A549 (cell line): ENCODE data around the gene FAM118A. TPM values are rescaled to one million over a fixed set of nuclear protein-coding genes. Genes with fewer than 3 reads are reported as not detected.

ENCODE experiments used
- ATAC-seq, 2 experiments: fragments of 200-7000 bp in 1 of 2; fragments of >200 bp in 1 of 2; cut with Nextera tagmentation in 1 of 2; cut with Tn5 transposase in 1 of 2; 3 replicates each; pipeline versions ENCODE4 v1.8.0 to v1.9.1; 2018 to 2020; ENCODE audit warnings: mild to moderate bottlenecking in 1 of 2, moderate library complexity in 1 of 2
- CTCF ChIA-PET: fragments of 300-600 bp; sonication (Branson Sonifier 250); formaldehyde crosslinking; extraction: SDS; loops from one replicate; lab custom pipeline; 2021; ENCODE audit warnings: antibody characterized with exemption, inconsistent platforms; lab: Yijun Ruan, JAX
- POLR2A ChIA-PET: fragments of 350-600 bp; formaldehyde crosslinking; extraction: SDS; loops from one replicate; lab custom pipeline; 2021; ENCODE audit warnings: antibody characterized with exemption, inconsistent platforms; lab: Yijun Ruan, JAX
- DNase-seq, 2 experiments: peaks; one replicate each; pipeline versions ENCODE4 v3.0.0 to v3.0.0-alpha.2; 2011 to 2016; ENCODE audit warnings: low read depth in 1 of 2, low spot score in 1 of 2
- FAIRE-seq: peaks from 2 replicates; lab custom pipeline; 2011; peaks lifted over from hg19 to GRCh38; lab: Jason Lieb, UNC
- H3K27ac ChIP-seq, 2 experiments: fragments of >200 bp; sonication (Bioruptor Twin); formaldehyde crosslinking; 3 replicates each; pipeline ENCODE4 v1.5.1; 2016 to 2017
- H3K4me1 ChIP-seq: fragments of >200 bp; sonication (Bioruptor Twin); formaldehyde crosslinking; 3 replicates; pipeline ENCODE4 v1.6.1; 2016
- H3K4me2 ChIP-seq: fragments of >200 bp; sonication (Bioruptor Twin); formaldehyde crosslinking; 3 replicates; pipeline ENCODE4 v1.6.1; 2016
- H3K4me3 ChIP-seq: fragments of >200 bp; sonication (Bioruptor Twin); formaldehyde crosslinking; 3 replicates; pipeline ENCODE4 v1.5.1; 2016
- H3K9me3 ChIP-seq: fragments of >200 bp; sonication (Bioruptor Twin); formaldehyde crosslinking; 3 replicates; pipeline ENCODE4 v1.6.1; 2016
- CBX8 ChIP-seq: fragments of 200-600 bp; sonication (generic); IDR thresholded peaks from 2 replicates; pipeline ENCODE4 v1.6.1; 2016
- EHF ChIP-seq: fragments of 250-450 bp; sonication (Bioruptor Pico); IDR thresholded peaks from 2 replicates; pipeline ENCODE4 v1.5.0; 2020; ENCODE audit warnings: mild to moderate bottlenecking
- FOXS1 ChIP-seq: fragments of 250-450 bp; sonication (Bioruptor Pico); IDR thresholded peaks from 2 replicates; pipeline ENCODE4 v1.5.0; 2020; ENCODE audit warnings: mild to moderate bottlenecking, moderate library complexity
- JUNB ChIP-seq: fragments of >200 bp; sonication (Bioruptor Twin); formaldehyde crosslinking; IDR thresholded peaks from 2 replicates; pipeline ENCODE4 v1.6.1; 2016
- KDM1A ChIP-seq: fragments of 200-600 bp; sonication (generic); IDR thresholded peaks from 2 replicates; pipeline ENCODE4 v1.6.1; 2016; ENCODE audit warnings: low read depth, mild to moderate bottlenecking
- KDM5A ChIP-seq: fragments of 200-600 bp; sonication (generic); IDR thresholded peaks from 2 replicates; pipeline ENCODE4 v1.6.1; 2016; ENCODE audit warnings: antibody characterized with exemption, mild to moderate bottlenecking
- MAFK ChIP-seq: fragments of 450-650 bp; IDR thresholded peaks from 2 replicates; pipeline ENCODE4 v1.6.1; 2014; ENCODE audit not compliant: partially characterized antibody
- MAX ChIP-seq: IDR thresholded peaks from 2 replicates; pipeline ENCODE4 v1.6.1; 2012
- NR3C1 ChIP-seq: fragments of >200 bp; sonication (Bioruptor Twin); formaldehyde crosslinking; IDR thresholded peaks from 3 replicates; pipeline ENCODE4 v1.6.1; 2017
- PBX3 ChIP-seq: IDR thresholded peaks from 2 replicates; pipeline ENCODE4 v1.6.1; 2012
- PHF8 ChIP-seq: fragments of 200-600 bp; sonication (generic); IDR thresholded peaks from 2 replicates; pipeline ENCODE4 v1.6.1; 2016; ENCODE audit warnings: low read depth, mild to moderate bottlenecking, antibody characterized with exemption, moderate library complexity, borderline replicate concordance
- POLR2A ChIP-seq: IDR thresholded peaks from 2 replicates; pipeline ENCODE4 v1.6.1; 2012; ENCODE audit warnings: mild to moderate bottlenecking, low read length
- POLR2AphosphoS2 ChIP-seq: conservative IDR thresholded peaks from 2 replicates; pipeline ENCODE4 v1.6.1; 2012; ENCODE audit warnings: low read length, improper control_type of control experiment, inconsistent platforms
- RARB ChIP-seq: fragments of 250-450 bp; sonication (Bioruptor Pico); IDR thresholded peaks from 2 replicates; pipeline ENCODE4 v1.8.0; 2021; ENCODE audit warnings: mild to moderate bottlenecking, moderate library complexity
- REST ChIP-seq: fragments of 200-600 bp; sonication (generic); IDR thresholded peaks from 2 replicates; pipeline ENCODE4 v1.6.1; 2016; ENCODE audit warnings: antibody characterized with exemption, mild to moderate bottlenecking, moderate library complexity
- SREBF2 ChIP-seq: fragments of 450-650 bp; IDR thresholded peaks from 2 replicates; pipeline ENCODE4 v1.6.1; 2014; ENCODE audit warnings: mild to moderate bottlenecking, moderate library complexity
- TP53 ChIP-seq: fragments of 250-450 bp; sonication (Bioruptor Pico); IDR thresholded peaks from 2 replicates; pipeline ENCODE4 v1.5.0; 2021; ENCODE audit warnings: mild to moderate bottlenecking, moderate library complexity
- USF2 ChIP-seq: fragments of 450-650 bp; IDR thresholded peaks from 2 replicates; pipeline ENCODE4 v1.6.1; 2014; ENCODE audit warnings: antibody characterized with exemption
- WGBS: methylation state at CpG from one replicate; pipeline ENCODE4 v1.1.6; 2017; ENCODE audit errors: missing lambda C conversion rate; 5-methylcytosine and 5-hydroxymethylcytosine counted together
- polyA plus RNA-seq, 4 experiments: library from polyadenylated mRNA; depleted of rRNA in 3 of 4; stranded (reverse); fragments of >200 nt; fragmentation: RNase III in 1 of 4; extraction: RNeasy Plus Mini Kit Qiagen cat#74134 plus additional on column Dnase treatment in 1 of 4; gene quantifications; 2 replicates in 3 of 4; 3 replicates in 1 of 4; pipeline ENCODE4 v1.2.3, GENCODE V29; 2011 to 2017

Gene FAM118A
- polyA plus RNA-seq, 2 of the 4 experiments (the other 2 are of a cell fraction): 16.8 to 18.1 TPM

- POLR2A ChIA-PET: no interaction called here
- WGBS: 79% methylated on average over 6 of the region's 6 CpGs
Observed at GRCh38 chr22:45308391-45308956, 1.3 kb upstream of the FAM118A start.

GRCh38 chr22:45308957-45309421 is 745 bp upstream of the FAM118A start:
- CTCF ChIA-PET: interaction anchor here (1.2 kb wide), 1 partner anchor 23 kb away, joined by 3 read pairs; no protein-coding TSS in a partner anchor
- Histone ChIP-seq H3K27ac (peak overlapping the region; percentile 61 to 89), H3K4me2 (peak overlapping the region; percentile 72), H3K9me3 (no peaks in the 10 kb centered on the region), H3K4me1 (peaks cover 4% of the 10 kb centered on the region; the same call in 1 of the 3 replicates), H3K4me3 (peak overlapping the region; percentile 65)
- TF ChIP-seq PHF8 (0 out of 2 replicates have a peak, but pooled peaks have one; percentile 31), KDM1A (no peak)
- no peak for ATAC-seq
- 84% methylated on average over 25 of the region's 25 CpGs for WGBS
- no peak for FAIRE-seq
- POLR2A ChIA-PET: no interaction called here
- no peak for DNase-seq

More at GRCh38 chr22:45308391-45308956, 1.3 kb upstream of the FAM118A start:
- Histone ChIP-seq H3K9me3 (no peaks in the 10 kb centered on the region), H3K4me1 (peaks cover 4% of the 10 kb centered on the region; the same call in 1 of the 3 replicates), H3K4me3 (no peak overlapping the region), H3K27ac (peak overlapping the region; percentile 61 to 89; a peak in 4 of 6 replicates), H3K4me2 (no peak overlapping the region)
- ATAC-seq: no peak
- no peak for DNase-seq
- TF ChIP-seq PBX3 (no peak), JUNB (no peak), KDM5A (no peak), EHF (no peak), SREBF2 (no peak), CBX8 (no peak), POLR2AphosphoS2 (no peak), USF2 (no peak), RARB (CRISPR knock-in tag) (no peak), MAX (no peak), PHF8 (no peak), POLR2A (no peak), REST (no peak), MAFK (no peak), TP53 (CRISPR knock-in tag) (no peak), NR3C1 (no peak), FOXS1 (CRISPR knock-in tag) (no peak)
- no peak for FAIRE-seq
- CTCF ChIA-PET: interaction anchor here (0.6 to 1.2 kb wide), 3 partner anchors 22 to 1160 kb away, joined by 3 to 4 read pairs (median 3); no protein-coding TSS in a partner anchor
